GM12872 (cell line): ENCODE measurements around the gene ZNF197.

Source experiments
- CTCF ChIP-seq: IDR thresholded peaks from 3 replicates; pipeline ENCODE4 v1.5.1; 2011; ENCODE audit warnings: low read depth, mild to moderate bottlenecking, low read length, moderate library complexity; ENCODE audit not compliant: insufficient read depth

The ZNF197 gene

GRCh38 chr3:44659015-44659414 is 34.2 kb downstream of the ZNF197 start:
- TF ChIP-seq CTCF, result no peak

- no peak for TF ChIP-seq CTCF
Measured at GRCh38 chr3:44659434-44659833, 34.6 kb downstream of the ZNF197 start.

- peak; percentile 47; the same call in 2 of the 3 replicates for TF ChIP-seq CTCF
Measured at GRCh38 chr3:44661189-44661588, 36.4 kb downstream of the ZNF197 start.

- no peak for TF ChIP-seq CTCF
Measured at GRCh38 chr3:44665173-44665572, 40.3 kb downstream of the ZNF197 start.

GRCh38 chr3:44666346-44666745 is 41.5 kb downstream of the ZNF197 start:
- TF ChIP-seq CTCF, result no peak

DNA sequence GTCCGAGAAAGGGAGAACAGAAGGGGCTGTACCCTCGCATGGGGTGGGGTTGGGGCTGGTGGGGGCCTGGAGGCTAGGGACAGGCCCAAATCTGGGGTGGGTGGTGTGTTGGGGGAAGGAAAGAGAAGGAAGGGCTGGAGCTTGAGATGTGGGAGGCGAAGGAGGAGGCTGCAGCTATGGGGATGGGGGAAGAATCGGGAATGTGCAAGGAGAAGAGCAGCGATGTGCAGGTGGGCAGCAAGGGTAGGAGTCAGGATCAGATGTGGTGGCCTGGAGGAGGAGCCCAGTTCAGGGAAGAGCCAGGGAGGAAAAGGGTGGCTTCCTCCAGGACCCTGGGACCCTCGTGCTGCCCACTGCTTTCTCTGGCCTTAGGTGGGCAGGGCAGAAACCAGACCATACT is 44.9 kb downstream of the ZNF197 start:
- no peak for TF ChIP-seq CTCF

DNA sequence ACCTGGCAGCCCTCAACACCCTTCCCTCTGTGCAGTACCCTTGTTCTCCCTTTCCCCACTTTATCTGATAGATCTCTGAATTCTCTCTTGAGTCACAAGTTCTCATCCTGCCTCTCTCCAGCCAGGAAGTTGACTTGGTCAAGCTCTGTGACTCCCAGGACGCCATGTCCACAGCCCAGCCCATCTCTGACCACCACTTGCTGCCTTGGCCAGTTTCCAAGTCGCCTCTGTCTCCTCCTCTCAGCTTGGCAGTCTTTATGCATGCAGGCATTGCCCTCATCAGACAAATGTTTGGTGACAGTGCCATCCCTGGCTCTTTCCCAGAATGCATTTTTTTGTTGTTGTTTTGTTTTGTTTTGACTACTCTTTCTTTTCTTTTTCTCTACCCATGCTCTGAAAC is 49.4 kb downstream of the ZNF197 start:
- TF ChIP-seq CTCF, result no peak
